ENCODE data around the gene JAG2. TPM values are rescaled to one million over a fixed set of nuclear protein-coding genes. Genes with fewer than 3 reads are reported as not detected.

JAG2 gene
- total RNA-seq, 2 experiments from 2014 or later = 0.76 to 3.2 TPM

GRCh38 chr14:105185001-105185400 is 16.4 kb upstream of the JAG2 start:
- peaks cover 13% of the 10 kb centered on the region for H3K4me1 Mint-ChIP-seq
- no peak overlapping the region for H3K4me3 Mint-ChIP-seq
- CTCF ChIA-PET = interaction anchor here (0.7 to 3.9 kb wide), 2 partner anchors 10 to 187 kb away, joined by 3 to 13 read pairs; no protein-coding TSS in a partner anchor

GRCh38 chr14:105184461-105184860 is 15.9 kb upstream of the JAG2 start:
- CTCF ChIA-PET = interaction anchor here (0.7 to 3.9 kb wide), 2 partner anchors 10 to 188 kb away, joined by 3 to 13 read pairs; no protein-coding TSS in a partner anchor
- ATAC-seq (no peak), DNase-seq (no peak)
- Mint-ChIP-seq H3K9me3 (ENCODE audit: low read depth) (peaks cover 5% of the 10 kb centered on the region), H3K4me3 (no peak overlapping the region), H3K4me1 (peaks cover 15% of the 10 kb centered on the region), H3K27ac (no peak overlapping the region), H3K27me3 (peaks cover 12% of the 10 kb centered on the region), H3K36me3 (no peaks in the 10 kb centered on the region)

More at GRCh38 chr14:105185001-105185400, 16.4 kb upstream of the JAG2 start:
- DNase-seq (no peak), ATAC-seq (no peak)
- Mint-ChIP-seq H3K9me3 (ENCODE audit: low read depth) (peaks cover 5% of the 10 kb centered on the region), H3K27me3 (peaks cover 7% of the 10 kb centered on the region), H3K36me3 (no peaks in the 10 kb centered on the region), H3K27ac (no peak overlapping the region)

GRCh38 chr14:105182296-105183020 is 13.9 kb upstream of the JAG2 start:
- no peak for ATAC-seq
- Mint-ChIP-seq H3K4me3 (peak overlapping the region; percentile 20), H3K27ac (no peak overlapping the region), H3K4me1 (peaks cover 15% of the 10 kb centered on the region), H3K27me3 (peaks cover 12% of the 10 kb centered on the region), H3K9me3 (ENCODE audit: low read depth) (no peaks in the 10 kb centered on the region), H3K36me3 (no peaks in the 10 kb centered on the region)
- no peak for DNase-seq
- CTCF ChIA-PET = interaction anchor here (1.0 to 3.9 kb wide), 7 partner anchors 9 to 170 kb away, joined by 3 to 13 read pairs (median 5); no protein-coding TSS in a partner anchor

GRCh38 chr14:105181549-105182295 is 13.1 kb upstream of the JAG2 start:
- H3K27me3 Mint-ChIP-seq = peaks cover 12% of the 10 kb centered on the region
- H3K4me3 Mint-ChIP-seq = peak overlapping the region; percentile 42
- H3K27ac Mint-ChIP-seq = no peak overlapping the region
- H3K9me3 Mint-ChIP-seq (ENCODE audit: low read depth) = no peaks in the 10 kb centered on the region
- DNase-seq (no peak), ATAC-seq (no peak)
- H3K36me3 Mint-ChIP-seq = no peaks in the 10 kb centered on the region
- peaks cover 15% of the 10 kb centered on the region for H3K4me1 Mint-ChIP-seq
- CTCF ChIA-PET = interaction anchor here (1.0 to 3.9 kb wide), 6 partner anchors 8 to 170 kb away, joined by 3 to 13 read pairs (median 8); no protein-coding TSS in a partner anchor

- Mint-ChIP-seq H3K4me3 (peak within 1 kb of the TSS; percentile 66), H3K27ac (peak within 1 kb of the TSS; percentile 59), H3K4me1 (peaks cover 22% of the 10 kb centered on the region), H3K9me3 (ENCODE audit: low read depth) (no peaks in the 10 kb centered on the region), H3K36me3 (no peaks in the 10 kb centered on the region), H3K27me3 (peaks cover 12% of the 10 kb centered on the region)
- CTCF ChIA-PET = interaction anchor here (1.2 to 3.9 kb wide), 7 partner anchors 11 to 120 kb away, joined by 3 to 13 read pairs (median 9); no protein-coding TSS in a partner anchor
- ATAC-seq (peak; percentile 90), DNase-seq (peak; percentile 86)
These were observed 12.3 kb upstream of the JAG2 start, which contains the start of gene NUDT14 for GRCh38 chr14:105180592-105181548. Gene NUDT14 (minus strand): TSS chr14:105181312. CDS start chr14:105181209, 103 bp downstream.

- DNase-seq (no peak), ATAC-seq (no peak)
- Mint-ChIP-seq H3K36me3 (no peaks in the 10 kb centered on the region), H3K27me3 (peaks cover 12% of the 10 kb centered on the region), H3K27ac (no peak overlapping the region), H3K4me1 (peaks cover 35% of the 10 kb centered on the region), H3K4me3 (no peak overlapping the region), H3K9me3 (ENCODE audit: low read depth) (no peaks in the 10 kb centered on the region)
- CTCF ChIA-PET = interaction anchor here (0.9 to 1.8 kb wide), 6 partner anchors 10 to 173 kb away, joined by 3 to 9 read pairs (median 4); partner anchors contain the start of gene JAG2
These were observed 10.6 kb upstream of the JAG2 start for GRCh38 chr14:105179191-105179590.

- Mint-ChIP-seq H3K9me3 (ENCODE audit: low read depth) (no peaks in the 10 kb centered on the region), H3K4me3 (no peak overlapping the region), H3K27me3 (peaks cover 12% of the 10 kb centered on the region), H3K27ac (no peak overlapping the region), H3K4me1 (peaks cover 37% of the 10 kb centered on the region), H3K36me3 (no peaks in the 10 kb centered on the region)
- DNase-seq (no peak), ATAC-seq (no peak)
- CTCF ChIA-PET = interaction anchor here (0.9 to 1.7 kb wide), 3 partner anchors 10 to 173 kb away, joined by 3 to 5 read pairs (median 3); partner anchors contain the start of gene JAG2
These were observed 10.2 kb upstream of the JAG2 start for GRCh38 chr14:105178868-105179140.

- no peaks in the 10 kb centered on the region for H3K9me3 Mint-ChIP-seq (ENCODE audit: low read depth)
- no peak overlapping the region for H3K27ac Mint-ChIP-seq
- CTCF ChIA-PET = interaction anchor here (0.9 kb wide), 1 partner anchor 9 kb away, joined by 3 read pairs; the partner anchor contains the start of gene JAG2
- DNase-seq = no peak
- peaks cover 12% of the 10 kb centered on the region for H3K27me3 Mint-ChIP-seq
- H3K4me1 Mint-ChIP-seq = peaks cover 37% of the 10 kb centered on the region
- no peak overlapping the region for H3K4me3 Mint-ChIP-seq
- H3K36me3 Mint-ChIP-seq = no peaks in the 10 kb centered on the region
- ATAC-seq = no peak
These were observed 9.7 kb upstream of the JAG2 start for GRCh38 chr14:105178069-105178867.

GRCh38 chr14:105177082-105177481 is 8.5 kb upstream of the JAG2 start:
- Mint-ChIP-seq H3K27ac (no peak overlapping the region), H3K36me3 (no peaks in the 10 kb centered on the region), H3K4me3 (no peak overlapping the region), H3K9me3 (ENCODE audit: low read depth) (no peaks in the 10 kb centered on the region), H3K27me3 (peaks cover 8% of the 10 kb centered on the region), H3K4me1 (peaks cover 33% of the 10 kb centered on the region)
- CTCF ChIA-PET = interaction anchor here (0.5 to 1.3 kb wide), 3 partner anchors 25 to 768 kb away, joined by 3 read pairs; no protein-coding TSS in a partner anchor
- ATAC-seq (no peak), DNase-seq (no peak)

GRCh38 chr14:105176513-105176912 is 7.9 kb upstream of the JAG2 start:
- H3K36me3 Mint-ChIP-seq = no peaks in the 10 kb centered on the region
- ATAC-seq (no peak), DNase-seq (no peak)
- H3K4me3 Mint-ChIP-seq = no peak overlapping the region
- peaks cover 10% of the 10 kb centered on the region for H3K27me3 Mint-ChIP-seq
- CTCF ChIA-PET = interaction anchor here (0.7 to 1.3 kb wide), 2 partner anchors 25 to 86 kb away, joined by 3 read pairs; no protein-coding TSS in a partner anchor
- H3K27ac Mint-ChIP-seq = no peak overlapping the region
- no peaks in the 10 kb centered on the region for H3K9me3 Mint-ChIP-seq (ENCODE audit: low read depth)
- peaks cover 29% of the 10 kb centered on the region for H3K4me1 Mint-ChIP-seq

- H3K27me3 Mint-ChIP-seq = peaks cover 15% of the 10 kb centered on the region
- H3K4me1 Mint-ChIP-seq = peaks cover 27% of the 10 kb centered on the region
- peak overlapping the region; percentile 2 for H3K27ac Mint-ChIP-seq
- CTCF ChIA-PET = interaction anchor here (1.0 to 1.8 kb wide), 4 partner anchors 8 to 178 kb away, joined by 3 to 7 read pairs (median 4); no protein-coding TSS in a partner anchor
- no peaks in the 10 kb centered on the region for H3K36me3 Mint-ChIP-seq
- peak; percentile 81 for DNase-seq
- H3K4me3 Mint-ChIP-seq = no peak overlapping the region
- H3K9me3 Mint-ChIP-seq (ENCODE audit: low read depth) = no peaks in the 10 kb centered on the region
- ATAC-seq = peak; percentile 75
These were observed 5.6 kb upstream of the JAG2 start for GRCh38 chr14:105173901-105174894.
